ENCODE data around the gene GFAP.

DNA sequence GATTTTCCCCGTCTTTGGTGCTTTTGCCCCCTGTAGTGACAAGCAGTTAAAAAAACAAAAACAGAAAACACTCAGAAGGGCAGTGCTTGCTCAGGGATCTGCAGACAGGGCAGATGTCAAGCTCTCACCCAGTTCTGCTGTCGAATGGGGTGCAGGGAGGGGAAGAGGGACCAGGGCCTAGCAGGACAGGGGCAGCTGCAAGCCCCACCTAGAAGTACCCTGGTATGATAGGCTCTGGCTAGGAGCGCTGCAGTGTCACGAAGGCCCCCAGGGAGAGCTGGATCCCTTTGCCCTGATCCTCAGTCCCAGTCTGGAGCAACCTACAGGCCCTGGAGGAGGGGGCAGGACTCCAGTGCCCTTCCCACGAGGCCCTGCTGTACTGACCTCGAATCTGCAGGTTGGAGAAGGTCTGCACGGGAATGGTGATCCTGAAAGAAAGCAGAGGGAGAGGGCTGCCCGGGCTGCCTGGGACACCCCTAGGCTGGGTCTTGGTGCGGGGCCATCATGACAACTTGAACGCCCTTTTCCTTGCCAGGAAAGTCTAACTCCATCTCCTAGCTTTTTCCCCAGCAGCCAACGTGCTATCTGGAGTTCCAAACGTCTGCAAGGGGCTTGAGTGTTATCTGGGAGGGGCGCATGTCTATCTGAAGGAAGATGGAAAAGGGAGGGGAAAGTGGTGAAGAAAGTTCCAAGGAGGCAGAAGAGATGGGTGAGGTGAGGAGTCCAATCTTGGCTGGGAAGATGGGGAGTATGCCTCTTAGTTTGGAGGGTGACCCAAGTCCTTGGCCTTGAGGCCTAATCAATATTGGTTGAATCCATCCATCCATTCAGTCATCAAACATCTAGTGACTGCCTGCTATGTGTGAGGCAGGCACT lies 4.8 kb downstream of the GFAP start:
- TF ChIP-seq POLR2AphosphoS5 (IDR thresholded peaks at IDR 0.05; ENCODE audit: low read depth, low read length) (no peak), POLR2A (IDR thresholded peaks at IDR 0.05; ENCODE audit: low read depth, low read length) (no peak)
